SU-DHL-6 (cell line): ENCODE measurements around the gene C12orf76.

Source experiments
- H2AFZ ChIP-seq: fragments of 200-600 bp; sonication (generic); 2 replicates; pipeline ENCODE4 v1.6.1; 2014; ENCODE audit warnings: low read depth, mild to moderate bottlenecking, moderate library complexity, mixed read lengths, antibody characterized with exemption, low read length; ENCODE audit not compliant: severe bottlenecking
- H3F3A ChIP-seq: fragments of 200-600 bp; shearing (Covaris generic); 2 replicates; pipeline ENCODE4 v1.6.0; 2016; ENCODE audit warnings: antibody characterized with exemption, mild to moderate bottlenecking; ENCODE audit not compliant: insufficient read depth
- H3K27ac ChIP-seq: fragments of 200-600 bp; sonication (generic); 2 replicates; pipeline ENCODE4 v1.5.1; 2016; ENCODE audit warnings: low read depth, mild to moderate bottlenecking, low read length, moderate library complexity, mixed read lengths
- H3K27me3 ChIP-seq: fragments of 200-600 bp; sonication (generic), shearing (Covaris generic); 2 replicates; pipeline ENCODE4 v1.6.0; 2014; ENCODE audit warnings: mild to moderate bottlenecking, low read length
- H3K36me3 ChIP-seq: fragments of 200-600 bp; sonication (generic); 2 replicates; pipeline ENCODE4 v1.6.1; 2014; ENCODE audit warnings: mild to moderate bottlenecking, low read length, mixed read lengths
- H3K4me2 ChIP-seq: fragments of 300-600, 200-600 bp; shearing (Covaris generic), sonication (generic); 2 replicates; pipeline ENCODE4 v1.6.0; 2014; ENCODE audit warnings: low read length, low read depth, mild to moderate bottlenecking; ENCODE audit not compliant: poor library complexity, severe bottlenecking
- H3K4me3 ChIP-seq: fragments of 200-600 bp; sonication (generic); 2 replicates; pipeline ENCODE4 v1.5.1; 2014; ENCODE audit warnings: antibody characterized with exemption, low read length, mild to moderate bottlenecking, mixed read lengths; ENCODE audit not compliant: insufficient read depth, poor library complexity, severe bottlenecking
- H3K79me2 ChIP-seq: fragments of 200-600 bp; sonication (generic); 2 replicates; pipeline ENCODE4 v1.6.1; 2014; ENCODE audit warnings: mild to moderate bottlenecking, low read length, moderate library complexity; ENCODE audit not compliant: insufficient read depth
- H3K9ac ChIP-seq: fragments of 200-600 bp; sonication (generic); 2 replicates; pipeline ENCODE4 v1.7.0; 2014; ENCODE audit warnings: mild to moderate bottlenecking, low read length
- H3K9me2 ChIP-seq: fragments of 200-600 bp; sonication (generic); replicated peaks from 2 replicates; pipeline ENCODE4 v1.6.1; 2014; ENCODE audit warnings: low read length; ENCODE audit not compliant: insufficient read depth
- H3K9me3 ChIP-seq: fragments of 200-600 bp; sonication (generic); 2 replicates; pipeline ENCODE4 v1.6.1; 2014; ENCODE audit warnings: low read length, mixed read lengths; ENCODE audit not compliant: insufficient read depth
- H4K20me1 ChIP-seq: fragments of 200-600 bp; sonication (generic); 2 replicates; pipeline ENCODE4 v1.6.1; 2014; ENCODE audit warnings: low read depth, mild to moderate bottlenecking, antibody characterized with exemption, low read length, moderate library complexity, mixed read lengths
- EZH2phosphoT487 ChIP-seq: fragments of 200-600 bp; sonication (generic), shearing (Covaris generic); conservative IDR thresholded peaks from 2 replicates; pipeline ENCODE4 v1.6.1; 2018; ENCODE audit warnings: mild to moderate bottlenecking, antibody characterized with exemption, low read length, moderate library complexity, mixed read lengths
- TF ChIP-seq, protein P1 (sequence below): fragments of 200-600 bp; sonication (generic); IDR thresholded peaks from one replicate; pipeline ENCODE4 v1.5.1; 2017; ENCODE audit warnings: antibody characterized with exemption, mild to moderate bottlenecking, low read length, moderate library complexity; ENCODE audit not compliant: insufficient read depth, poor library complexity, severe bottlenecking

The C12orf76 gene

DNA sequence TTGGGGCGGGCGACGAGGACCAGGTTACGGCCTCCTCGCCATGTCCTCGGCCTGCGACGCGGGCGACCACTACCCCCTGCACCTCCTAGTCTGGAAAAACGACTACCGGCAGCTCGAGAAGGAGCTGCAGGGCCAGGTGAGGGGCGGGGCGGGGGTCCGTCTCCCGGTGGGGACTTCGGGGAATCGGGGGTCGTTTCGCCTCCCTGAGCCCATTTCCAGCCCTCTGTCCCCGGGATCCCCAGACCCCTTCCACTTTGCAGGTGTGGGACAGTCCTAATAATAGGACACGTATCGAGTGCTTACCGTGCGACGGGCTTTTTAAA, 48.7 kb downstream of the C12orf76 start:
- no peaks in the 10 kb centered on the region for H3K9me2 ChIP-seq
- 0 out of 2 replicates have a peak, but pooled peaks cover 10% of the 10 kb centered on the region for H3K36me3 ChIP-seq
- peak overlapping the region; percentile 88 for H3K9ac ChIP-seq
- peaks cover 69% of the 10 kb centered on the region for H3F3A ChIP-seq
- TF ChIP-seq EZH2phosphoT487, result no peak
- TF ChIP-seq, protein P1, sequence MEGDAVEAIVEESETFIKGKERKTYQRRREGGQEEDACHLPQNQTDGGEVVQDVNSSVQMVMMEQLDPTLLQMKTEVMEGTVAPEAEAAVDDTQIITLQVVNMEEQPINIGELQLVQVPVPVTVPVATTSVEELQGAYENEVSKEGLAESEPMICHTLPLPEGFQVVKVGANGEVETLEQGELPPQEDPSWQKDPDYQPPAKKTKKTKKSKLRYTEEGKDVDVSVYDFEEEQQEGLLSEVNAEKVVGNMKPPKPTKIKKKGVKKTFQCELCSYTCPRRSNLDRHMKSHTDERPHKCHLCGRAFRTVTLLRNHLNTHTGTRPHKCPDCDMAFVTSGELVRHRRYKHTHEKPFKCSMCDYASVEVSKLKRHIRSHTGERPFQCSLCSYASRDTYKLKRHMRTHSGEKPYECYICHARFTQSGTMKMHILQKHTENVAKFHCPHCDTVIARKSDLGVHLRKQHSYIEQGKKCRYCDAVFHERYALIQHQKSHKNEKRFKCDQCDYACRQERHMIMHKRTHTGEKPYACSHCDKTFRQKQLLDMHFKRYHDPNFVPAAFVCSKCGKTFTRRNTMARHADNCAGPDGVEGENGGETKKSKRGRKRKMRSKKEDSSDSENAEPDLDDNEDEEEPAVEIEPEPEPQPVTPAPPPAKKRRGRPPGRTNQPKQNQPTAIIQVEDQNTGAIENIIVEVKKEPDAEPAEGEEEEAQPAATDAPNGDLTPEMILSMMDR, result no peak
- peak overlapping the region; percentile 92 for H3K4me2 ChIP-seq
- no peak overlapping the region for H2AFZ ChIP-seq
- peaks cover 66% of the 10 kb centered on the region for H3K79me2 ChIP-seq
- peak overlapping the region; percentile 97 for H3K27ac ChIP-seq
- H4K20me1 ChIP-seq, result no peaks in the 10 kb centered on the region
- H3K4me3 ChIP-seq, result peak overlapping the region; percentile 88
- no peaks in the 10 kb centered on the region for H3K27me3 ChIP-seq
- no peaks in the 10 kb centered on the region for H3K9me3 ChIP-seq

DNA sequence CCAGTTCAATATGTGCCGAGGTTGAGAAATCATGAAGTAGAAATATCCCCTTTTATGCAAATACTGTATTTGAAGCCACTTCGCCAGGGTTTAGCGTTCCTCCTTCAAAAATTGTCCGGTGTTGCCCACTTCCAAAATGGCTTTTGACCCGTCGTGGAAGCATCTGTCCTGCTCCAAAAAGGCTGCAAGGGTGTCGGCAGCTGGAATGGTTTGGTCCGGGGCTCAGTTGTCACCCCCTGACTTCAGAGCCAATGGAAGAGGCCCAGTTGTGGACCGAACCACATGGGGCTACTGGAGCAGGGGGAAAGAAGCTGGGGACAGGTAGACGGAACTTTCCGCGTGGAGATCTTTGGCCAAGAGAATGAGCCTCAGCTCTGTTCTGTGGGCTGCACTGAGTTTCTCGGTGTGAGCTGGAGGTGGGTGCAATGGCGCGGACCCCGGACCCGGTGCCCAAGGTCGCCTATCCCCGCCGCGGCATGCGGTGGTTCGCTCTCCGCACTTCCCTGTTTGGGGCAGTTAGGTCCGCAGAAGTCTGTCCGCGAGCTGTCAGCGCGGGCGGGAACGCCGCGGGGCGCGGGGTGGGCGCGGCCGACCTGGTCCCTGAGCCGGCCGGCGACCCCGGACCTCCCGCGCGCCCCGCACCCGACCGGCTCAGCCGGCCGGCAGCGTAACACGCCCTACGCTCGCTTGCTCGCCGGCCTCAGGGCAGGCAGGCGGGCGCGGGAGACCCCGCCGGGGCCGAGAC, 49.2 kb downstream of the C12orf76 start, which contains the start of gene ANKRD13A:
ANKRD13A (plus strand) TSS at position 527 of the 745 bp plus-strand sequence. CDS start 259 bp downstream, outside the sequence.
- Histone ChIP-seq H3F3A (peaks cover 69% of the 10 kb centered on the region), H3K9ac (peak within 1 kb of the TSS; percentile 88), H3K4me3 (peak within 1 kb of the TSS; percentile 88), H3K27ac (peak within 1 kb of the TSS; percentile 97), H3K27me3 (no peaks in the 10 kb centered on the region), H3K79me2 (peaks cover 67% of the 10 kb centered on the region), H4K20me1 (0 out of 2 replicates have a peak, but pooled peaks cover 2% of the 10 kb centered on the region), H2AFZ (peak within 1 kb of the TSS; percentile 39), H3K4me2 (peak within 1 kb of the TSS; percentile 92), H3K9me3 (no peaks in the 10 kb centered on the region), H3K9me2 (no peaks in the 10 kb centered on the region), H3K36me3 (0 out of 2 replicates have a peak, but pooled peaks cover 10% of the 10 kb centered on the region)
- TF ChIP-seq, protein P1, result no peak
- TF ChIP-seq EZH2phosphoT487, result no peak

DNA sequence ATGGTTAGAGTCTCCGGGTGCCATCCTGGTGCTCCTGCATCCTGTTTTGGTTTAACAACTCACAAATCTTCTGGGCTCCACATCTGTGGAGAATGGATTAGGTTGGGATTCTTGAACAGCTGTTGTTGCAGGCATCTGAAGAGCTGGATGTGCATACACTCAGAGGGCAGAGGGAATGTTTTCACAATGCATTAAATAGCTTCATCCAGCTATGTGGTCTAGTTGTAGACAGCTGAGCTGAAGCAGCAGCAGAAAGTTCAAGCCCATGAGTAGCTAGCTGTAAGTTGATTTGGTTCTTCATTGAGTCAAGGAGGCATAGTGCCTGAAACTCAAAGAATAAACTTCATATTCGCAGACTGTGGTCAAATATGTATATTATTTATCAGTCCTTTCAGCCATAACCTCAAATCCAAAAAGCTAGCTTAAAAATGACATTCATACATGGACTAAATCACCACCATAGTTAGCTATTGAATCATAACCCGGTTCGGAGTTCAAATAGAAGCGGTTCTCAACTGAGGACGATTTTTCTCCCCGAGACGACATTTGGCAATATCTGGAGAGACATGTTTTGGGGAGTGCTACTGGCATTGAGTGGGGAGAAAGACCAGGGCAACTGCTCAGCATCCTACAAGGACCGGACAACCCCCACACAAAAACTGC, 50.0 kb downstream of the C12orf76 start:
- peaks cover 67% of the 10 kb centered on the region for H3K79me2 ChIP-seq
- peaks cover 66% of the 10 kb centered on the region for H3F3A ChIP-seq
- peak overlapping the region; percentile 92 for H3K4me2 ChIP-seq
- H3K9me3 ChIP-seq, result no peaks in the 10 kb centered on the region
- H3K27ac ChIP-seq, result peak overlapping the region; percentile 97
- peak overlapping the region; percentile 88 for H3K4me3 ChIP-seq
- peak overlapping the region; percentile 88 for H3K9ac ChIP-seq
- H3K27me3 ChIP-seq, result no peaks in the 10 kb centered on the region
- 0 out of 2 replicates have a peak, but pooled peaks cover 5% of the 10 kb centered on the region for H4K20me1 ChIP-seq
- H2AFZ ChIP-seq, result peak overlapping the region; percentile 39
- H3K9me2 ChIP-seq, result no peaks in the 10 kb centered on the region
- H3K36me3 ChIP-seq, result 0 out of 2 replicates have a peak, but pooled peaks cover 10% of the 10 kb centered on the region
- TF ChIP-seq, protein P1, result no peak
- TF ChIP-seq EZH2phosphoT487, result no peak
